WTC11 (cell line): ENCODE results near the gene ARHGAP8. TPM values are rescaled to one million over a fixed set of nuclear protein-coding genes. Genes with fewer than 3 reads are reported as not detected.

Experiments used
- ATAC-seq: fragments of 200-7000 bp; cut with Tn5 transposase; 2 replicates; pipeline ENCODE4 v1.10.0; 2021; ENCODE audit warnings: mild to moderate bottlenecking, moderate library complexity
- CTCF ChIA-PET: fragments of 300-600 bp; sonication (Branson Sonifier 250); formaldehyde crosslinking; loops from one replicate; lab custom pipeline; 2021; ENCODE audit warnings: antibody characterized with exemption; lab: Charles Lee
- POLR2A ChIA-PET: fragments of 350-600 bp; sonication (Branson Sonifier 250); formaldehyde crosslinking; loops from one replicate; lab custom pipeline; 2021; ENCODE audit warnings: antibody characterized with exemption; lab: Charles Lee
- DNase-seq: peaks from one replicate; pipeline ENCODE4 v3.0.0; 2021; ENCODE audit warnings: low spot score
- H3K27ac Mint-ChIP-seq: 2 replicates; pipeline ENCODE4 v1.8.0; 2021; ENCODE audit warnings: mixed read lengths
- H3K27me3 Mint-ChIP-seq: 2 replicates; pipeline ENCODE4 v1.8.0; 2021; ENCODE audit warnings: low read depth, mild to moderate bottlenecking, moderate library complexity, mixed read lengths
- H3K36me3 Mint-ChIP-seq: 2 replicates; pipeline ENCODE4 v1.8.0; 2021; ENCODE audit warnings: mixed read lengths
- H3K4me1 Mint-ChIP-seq: 2 replicates; pipeline ENCODE4 v1.8.0; 2022; ENCODE audit warnings: mixed read lengths
- H3K4me3 Mint-ChIP-seq: 2 replicates; pipeline ENCODE4 v1.8.0; 2021; ENCODE audit warnings: mild to moderate bottlenecking, moderate library complexity, mixed read lengths
- H3K9me3 Mint-ChIP-seq: 2 replicates; pipeline ENCODE4 v1.8.0; 2021; ENCODE audit warnings: mixed read lengths
- CREM ChIP-seq: sonication (generic); formaldehyde crosslinking; IDR thresholded peaks from 2 replicates; pipeline ENCODE4 v1.8.1; 2022; ENCODE audit warnings: mild to moderate bottlenecking, missing genetic modification reagents, moderate library complexity
- ERG ChIP-seq: fragments of 250-450 bp; sonication (Bioruptor Pico); IDR thresholded peaks from 2 replicates; pipeline ENCODE4 v1.8.0; 2021; ENCODE audit warnings: mild to moderate bottlenecking
- ETV6 ChIP-seq: sonication (generic); formaldehyde crosslinking; IDR thresholded peaks from 2 replicates; pipeline ENCODE4 v1.8.1; 2022; ENCODE audit warnings: mild to moderate bottlenecking, missing genetic modification reagents
- FOXJ3 ChIP-seq: sonication (generic); formaldehyde crosslinking; IDR thresholded peaks from 2 replicates; pipeline ENCODE4 v1.9.0; 2021; ENCODE audit warnings: missing genetic modification reagents, mild to moderate bottlenecking, borderline replicate concordance
- GABPB1 ChIP-seq: sonication (generic); formaldehyde crosslinking; IDR thresholded peaks from 2 replicates; pipeline ENCODE4 v1.8.1; 2023; ENCODE audit warnings: mild to moderate bottlenecking, missing genetic modification reagents
- KAT7 ChIP-seq: sonication (generic); formaldehyde crosslinking; IDR thresholded peaks from 2 replicates; pipeline ENCODE4 v1.8.1; 2023; ENCODE audit warnings: missing genetic modification reagents, mild to moderate bottlenecking, borderline replicate concordance
- MAX ChIP-seq: sonication (generic); formaldehyde crosslinking; IDR thresholded peaks from 2 replicates; pipeline ENCODE4 v1.8.0; 2022; ENCODE audit warnings: mild to moderate bottlenecking, missing genetic modification reagents
- NR1H2 ChIP-seq: sonication (generic); formaldehyde crosslinking; IDR thresholded peaks from 2 replicates; pipeline ENCODE4 v1.9.0; 2021; ENCODE audit warnings: mild to moderate bottlenecking, moderate library complexity, missing genetic modification reagents
- OVOL2 ChIP-seq: fragments of 250-450 bp; sonication (Bioruptor Pico); IDR thresholded peaks from 2 replicates; pipeline ENCODE4 v1.9.0; 2021; ENCODE audit warnings: mild to moderate bottlenecking, borderline replicate concordance
- SMAD3 ChIP-seq: sonication (generic); formaldehyde crosslinking; IDR thresholded peaks from 2 replicates; pipeline ENCODE4 v1.8.0; 2022; ENCODE audit warnings: missing genetic modification reagents, mild to moderate bottlenecking, borderline replicate concordance
- SOX15 ChIP-seq: fragments of 250-450 bp; sonication (Bioruptor Pico); IDR thresholded peaks from 2 replicates; pipeline ENCODE4 v1.9.0; 2021; ENCODE audit warnings: mild to moderate bottlenecking
- TP53 ChIP-seq: sonication (generic); formaldehyde crosslinking; IDR thresholded peaks from 2 replicates; pipeline ENCODE4 v1.8.1; 2023; ENCODE audit warnings: mild to moderate bottlenecking, missing genetic modification reagents
- ZNF512 ChIP-seq: sonication (generic); formaldehyde crosslinking; IDR thresholded peaks from 2 replicates; pipeline ENCODE4 v1.8.1; 2022; ENCODE audit warnings: missing genetic modification reagents, borderline replicate concordance
- total RNA-seq: library from RNA; stranded (reverse); gene quantifications from 3 replicates; pipeline ENCODE4 v1.2.3, GENCODE V29; 2021
- TF ChIP-seq, protein P1 (sequence below): sonication (generic); formaldehyde crosslinking; IDR thresholded peaks from 2 replicates; pipeline ENCODE4 v1.8.1; 2023; ENCODE audit warnings: mild to moderate bottlenecking, missing genetic modification reagents
- TF ChIP-seq, protein P2 (sequence below): sonication (generic); formaldehyde crosslinking; IDR thresholded peaks from 2 replicates; pipeline ENCODE4 v1.8.1; 2023; ENCODE audit warnings: mild to moderate bottlenecking, missing genetic modification reagents, moderate library complexity
- TF ChIP-seq, protein P3 (sequence below): sonication (generic); formaldehyde crosslinking; IDR thresholded peaks from 2 replicates; pipeline ENCODE4 v1.8.0; 2022; ENCODE audit warnings: mild to moderate bottlenecking, missing genetic modification reagents

ARHGAP8 gene
- total RNA-seq, 1 experiment from 2014 or later = 61.4 TPM

DNA sequence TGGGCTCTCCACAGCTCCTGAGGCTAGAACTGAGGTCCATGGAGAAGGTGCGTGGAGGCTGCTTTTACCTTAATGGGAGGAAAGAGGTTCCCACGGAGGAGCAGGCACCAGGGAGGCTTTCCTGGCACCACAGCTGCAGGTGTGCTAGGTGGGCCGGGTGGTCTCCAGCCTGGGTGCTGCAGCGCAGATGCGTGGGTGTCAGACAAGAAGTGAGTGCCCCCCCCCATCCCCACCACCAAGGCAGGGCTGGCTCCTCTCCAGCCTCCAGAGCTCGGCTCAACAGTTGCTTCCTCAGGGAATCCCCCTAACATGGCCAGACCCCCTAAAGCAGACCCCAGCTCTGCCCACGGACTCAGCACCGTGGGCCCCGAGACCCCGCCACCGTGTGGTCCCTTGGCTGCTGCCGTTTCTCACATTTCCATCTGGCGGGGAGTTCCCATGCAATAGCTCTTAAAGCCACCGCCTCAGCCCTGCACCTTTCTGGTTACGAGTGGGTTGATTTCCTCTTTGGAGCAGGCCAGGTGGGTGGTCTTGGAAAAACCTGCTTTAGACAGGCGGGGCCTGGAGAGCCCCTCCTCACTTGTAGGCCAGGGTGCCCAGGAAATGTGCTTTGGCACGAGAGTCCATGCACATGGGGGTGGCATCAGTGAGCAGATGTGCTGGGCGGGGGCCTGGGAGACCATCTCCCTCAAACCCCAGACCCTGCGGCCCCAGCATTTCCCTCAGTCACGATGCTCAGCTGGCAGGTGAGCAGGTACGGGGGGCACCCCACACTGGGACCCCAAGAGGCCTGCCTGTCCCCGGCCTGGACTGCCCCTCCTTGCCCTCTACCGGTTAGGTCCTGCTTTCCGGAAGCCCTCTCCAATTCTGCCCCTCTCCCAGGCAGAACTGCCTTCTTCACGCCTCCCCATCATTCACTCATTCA, 93.7 kb downstream of the ARHGAP8 start:
- CTCF ChIA-PET = interaction anchor here (1.8 kb wide), 1 partner anchor 25 kb away, joined by 4 read pairs; no protein-coding TSS in a partner anchor
- Mint-ChIP-seq H3K27ac (no peak overlapping the region), H3K36me3 (peaks cover 26% of the 10 kb centered on the region), H3K9me3 (peaks cover 13% of the 10 kb centered on the region), H3K4me3 (no peak overlapping the region), H3K27me3 (no peaks in the 10 kb centered on the region), H3K4me1 (peaks cover 8% of the 10 kb centered on the region)
- TF ChIP-seq ETV6 (CRISPR knock-in tag) (no peak), TP53 (CRISPR knock-in tag) (no peak), GABPB1 (CRISPR knock-in tag) (no peak)
- ATAC-seq = no peak
- DNase-seq = no peak
- POLR2A ChIA-PET = interaction anchor here (0.6 kb wide), 1 partner anchor 83 kb away, joined by 3 read pairs; no protein-coding TSS in a partner anchor

DNA sequence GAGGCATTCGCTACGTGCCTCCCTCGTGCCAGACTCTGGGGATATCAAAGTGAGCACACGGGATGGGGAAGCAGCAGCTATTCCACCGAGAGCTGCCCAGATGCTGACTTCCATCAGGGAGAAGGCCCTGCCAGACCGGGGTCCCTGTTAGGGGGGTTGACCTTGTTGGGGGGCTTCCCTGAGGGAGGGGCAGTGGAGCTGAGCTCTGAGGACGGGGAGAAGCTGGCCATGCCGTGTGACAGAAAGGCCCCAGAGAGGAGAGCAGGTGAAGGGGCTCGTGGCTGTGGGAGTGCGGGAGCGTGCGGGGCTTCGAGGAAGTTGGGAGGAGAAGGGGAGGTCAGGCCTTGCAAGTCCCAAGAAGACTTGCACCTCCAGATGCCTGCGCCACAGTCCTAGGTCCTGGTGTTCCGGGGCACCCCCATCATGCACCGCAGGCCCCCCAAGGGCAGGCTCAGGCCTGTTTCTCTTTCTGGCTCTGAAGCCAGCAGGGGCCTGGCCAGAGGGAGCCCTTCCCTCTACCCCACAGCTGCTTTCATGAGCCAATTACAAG, 94.4 kb downstream of the ARHGAP8 start:
- POLR2A ChIA-PET = no interaction called here
- no peak overlapping the region for H3K4me3 Mint-ChIP-seq
- 0 out of 2 replicates have a peak, but pooled peaks cover 2% of the 10 kb centered on the region for H3K4me1 Mint-ChIP-seq
- DNase-seq (no peak), ATAC-seq (no peak)
- H3K9me3 Mint-ChIP-seq = peaks cover 13% of the 10 kb centered on the region
- no peaks in the 10 kb centered on the region for H3K27me3 Mint-ChIP-seq
- TF ChIP-seq CREM (CRISPR knock-in tag) (no peak), SMAD3 (CRISPR knock-in tag) (no peak), FOXJ3 (CRISPR knock-in tag) (no peak), OVOL2 (no peak), MAX (CRISPR knock-in tag) (no peak), ZNF512 (CRISPR knock-in tag) (no peak), KAT7 (CRISPR knock-in tag) (no peak), NR1H2 (CRISPR knock-in tag) (no peak), ERG (CRISPR knock-in tag) (no peak), SOX15 (CRISPR knock-in tag) (no peak)
- TF ChIP-seq, protein P1, sequence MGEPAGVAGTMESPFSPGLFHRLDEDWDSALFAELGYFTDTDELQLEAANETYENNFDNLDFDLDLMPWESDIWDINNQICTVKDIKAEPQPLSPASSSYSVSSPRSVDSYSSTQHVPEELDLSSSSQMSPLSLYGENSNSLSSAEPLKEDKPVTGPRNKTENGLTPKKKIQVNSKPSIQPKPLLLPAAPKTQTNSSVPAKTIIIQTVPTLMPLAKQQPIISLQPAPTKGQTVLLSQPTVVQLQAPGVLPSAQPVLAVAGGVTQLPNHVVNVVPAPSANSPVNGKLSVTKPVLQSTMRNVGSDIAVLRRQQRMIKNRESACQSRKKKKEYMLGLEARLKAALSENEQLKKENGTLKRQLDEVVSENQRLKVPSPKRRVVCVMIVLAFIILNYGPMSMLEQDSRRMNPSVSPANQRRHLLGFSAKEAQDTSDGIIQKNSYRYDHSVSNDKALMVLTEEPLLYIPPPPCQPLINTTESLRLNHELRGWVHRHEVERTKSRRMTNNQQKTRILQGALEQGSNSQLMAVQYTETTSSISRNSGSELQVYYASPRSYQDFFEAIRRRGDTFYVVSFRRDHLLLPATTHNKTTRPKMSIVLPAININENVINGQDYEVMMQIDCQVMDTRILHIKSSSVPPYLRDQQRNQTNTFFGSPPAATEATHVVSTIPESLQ (CRISPR knock-in tag) = no peak
- TF ChIP-seq, protein P2, sequence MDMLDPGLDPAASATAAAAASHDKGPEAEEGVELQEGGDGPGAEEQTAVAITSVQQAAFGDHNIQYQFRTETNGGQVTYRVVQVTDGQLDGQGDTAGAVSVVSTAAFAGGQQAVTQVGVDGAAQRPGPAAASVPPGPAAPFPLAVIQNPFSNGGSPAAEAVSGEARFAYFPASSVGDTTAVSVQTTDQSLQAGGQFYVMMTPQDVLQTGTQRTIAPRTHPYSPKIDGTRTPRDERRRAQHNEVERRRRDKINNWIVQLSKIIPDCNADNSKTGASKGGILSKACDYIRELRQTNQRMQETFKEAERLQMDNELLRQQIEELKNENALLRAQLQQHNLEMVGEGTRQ (CRISPR knock-in tag) = no peak
- TF ChIP-seq, protein P3, sequence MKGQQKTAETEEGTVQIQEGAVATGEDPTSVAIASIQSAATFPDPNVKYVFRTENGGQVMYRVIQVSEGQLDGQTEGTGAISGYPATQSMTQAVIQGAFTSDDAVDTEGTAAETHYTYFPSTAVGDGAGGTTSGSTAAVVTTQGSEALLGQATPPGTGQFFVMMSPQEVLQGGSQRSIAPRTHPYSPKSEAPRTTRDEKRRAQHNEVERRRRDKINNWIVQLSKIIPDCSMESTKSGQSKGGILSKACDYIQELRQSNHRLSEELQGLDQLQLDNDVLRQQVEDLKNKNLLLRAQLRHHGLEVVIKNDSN (CRISPR knock-in tag) = no peak
- no peak overlapping the region for H3K27ac Mint-ChIP-seq
- CTCF ChIA-PET = interaction anchor here (1.8 kb wide), 1 partner anchor 26 kb away, joined by 4 read pairs; no protein-coding TSS in a partner anchor
- peaks cover 30% of the 10 kb centered on the region for H3K36me3 Mint-ChIP-seq
